Spleen (tissue), 7 donors: ENCODE data around the gene MSH3.

Experiments
- POLR2A ChIP-seq, 3 donors: fragments of 450-650 bp; IDR thresholded peaks; one replicate each; pipeline ENCODE4 v1.5.1; 2017; ENCODE audit warnings: antibody characterized with exemption in 3 of 3, mild to moderate bottlenecking in 1 of 3
- POLR2AphosphoS5 ChIP-seq, 3 donors: sonication (generic); formaldehyde crosslinking; IDR thresholded peaks; one replicate each; pipeline ENCODE4 v1.5.1; 2017; ENCODE audit warnings: antibody characterized with exemption in 3 of 3
- TF ChIP-seq, protein P1 (sequence below), 11 experiments: fragments of 200-600 bp in 7 of 11; fragments of 450-650 bp in 4 of 11; sonication (generic) in 4 of 11; IDR thresholded peaks in 8 of 11; conservative IDR thresholded peaks in 3 of 11; 1 replicate in 7 of 11; 2 replicates in 4 of 11; pipeline versions ENCODE4 v1.4.0 to v1.8.0; 2016 to 2021; ENCODE audit warnings: antibody characterized with exemption in 11 of 11, inconsistent platforms in 4 of 11, mild to moderate bottlenecking in 1 of 11
- donor health status: DM: no; HTN: no; CAD: no; lungs with moderate emphysema.
- donor health status: DM: no; HTN: no; CAD: no.
- donor health status: DM: no; HTN: no; CAD: no.

DNA sequence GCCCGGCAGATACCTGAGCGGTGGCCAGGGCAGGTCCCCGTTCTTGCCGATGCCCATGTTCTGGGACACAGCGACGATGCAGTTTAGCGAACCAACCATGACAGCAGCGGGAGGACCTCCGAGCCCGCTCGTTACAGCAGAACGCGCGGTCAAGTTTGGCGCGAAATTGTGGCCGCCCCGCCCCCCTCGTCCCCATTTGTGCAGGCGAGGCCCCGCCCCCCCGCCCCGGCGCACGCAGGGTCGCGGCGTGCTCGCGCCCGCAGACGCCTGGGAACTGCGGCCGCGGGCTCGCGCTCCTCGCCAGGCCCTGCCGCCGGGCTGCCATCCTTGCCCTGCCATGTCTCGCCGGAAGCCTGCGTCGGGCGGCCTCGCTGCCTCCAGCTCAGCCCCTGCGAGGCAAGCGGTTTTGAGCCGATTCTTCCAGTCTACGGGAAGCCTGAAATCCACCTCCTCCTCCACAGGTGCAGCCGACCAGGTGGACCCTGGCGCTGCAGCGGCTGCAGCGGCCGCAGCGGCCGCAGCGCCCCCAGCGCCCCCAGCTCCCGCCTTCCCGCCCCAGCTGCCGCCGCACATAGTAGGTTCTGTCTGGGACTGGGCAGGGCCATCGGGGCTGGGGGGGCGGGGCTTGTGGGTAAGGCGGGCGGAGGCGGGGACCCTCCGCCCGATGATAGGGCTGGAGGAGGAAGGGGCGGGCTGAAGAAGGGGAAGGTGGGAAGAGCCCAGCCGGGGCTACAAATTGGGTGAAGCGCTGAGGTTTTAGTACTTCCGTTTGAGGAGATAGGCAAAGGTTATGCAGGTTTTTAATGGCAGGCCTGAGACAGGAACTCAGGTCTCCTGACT, at the start of gene MSH3, which contains the start of gene DHFR:
- TF ChIP-seq, protein P1, sequence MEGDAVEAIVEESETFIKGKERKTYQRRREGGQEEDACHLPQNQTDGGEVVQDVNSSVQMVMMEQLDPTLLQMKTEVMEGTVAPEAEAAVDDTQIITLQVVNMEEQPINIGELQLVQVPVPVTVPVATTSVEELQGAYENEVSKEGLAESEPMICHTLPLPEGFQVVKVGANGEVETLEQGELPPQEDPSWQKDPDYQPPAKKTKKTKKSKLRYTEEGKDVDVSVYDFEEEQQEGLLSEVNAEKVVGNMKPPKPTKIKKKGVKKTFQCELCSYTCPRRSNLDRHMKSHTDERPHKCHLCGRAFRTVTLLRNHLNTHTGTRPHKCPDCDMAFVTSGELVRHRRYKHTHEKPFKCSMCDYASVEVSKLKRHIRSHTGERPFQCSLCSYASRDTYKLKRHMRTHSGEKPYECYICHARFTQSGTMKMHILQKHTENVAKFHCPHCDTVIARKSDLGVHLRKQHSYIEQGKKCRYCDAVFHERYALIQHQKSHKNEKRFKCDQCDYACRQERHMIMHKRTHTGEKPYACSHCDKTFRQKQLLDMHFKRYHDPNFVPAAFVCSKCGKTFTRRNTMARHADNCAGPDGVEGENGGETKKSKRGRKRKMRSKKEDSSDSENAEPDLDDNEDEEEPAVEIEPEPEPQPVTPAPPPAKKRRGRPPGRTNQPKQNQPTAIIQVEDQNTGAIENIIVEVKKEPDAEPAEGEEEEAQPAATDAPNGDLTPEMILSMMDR (IDR thresholded peaks at IDR 0.05 in 8 of 11, conservative IDR thresholded peaks at IDR 0.05 in 3 of 11), result peak in 8 of 11 experiments; percentile 17 to 65 (median 42)
- TF ChIP-seq POLR2A (IDR thresholded peaks at IDR 0.05) (peak in 2 of 3 donors; percentile 8 to 58), POLR2AphosphoS5 (IDR thresholded peaks at IDR 0.05) (peak; percentile 78 to 91 (median 91))
